Activated CD4-positive, alpha-beta T cell treated with anti-CD3 and anti-CD28 coated beads, Interleukin-2, amount 50 U/mL, for 24 hours (primary cell): ENCODE results near the gene TIMM17A.
A peak's percentile ranks its signal among the peaks of the same experiment; 100 is the strongest.
"Not testable (repeated sequence)": the region's sequence is repeated elsewhere in the genome, so short reads cannot be mapped to it uniquely, and the experiment has no call there.

Source experiments
- DNase-seq, 2 donors: peaks; one replicate each; pipeline ENCODE4 v3.0.0-alpha.2; 2020; ENCODE audit warnings: low read depth in 1 of 2, low spot score in 1 of 2

Gene TIMM17A

DNA sequence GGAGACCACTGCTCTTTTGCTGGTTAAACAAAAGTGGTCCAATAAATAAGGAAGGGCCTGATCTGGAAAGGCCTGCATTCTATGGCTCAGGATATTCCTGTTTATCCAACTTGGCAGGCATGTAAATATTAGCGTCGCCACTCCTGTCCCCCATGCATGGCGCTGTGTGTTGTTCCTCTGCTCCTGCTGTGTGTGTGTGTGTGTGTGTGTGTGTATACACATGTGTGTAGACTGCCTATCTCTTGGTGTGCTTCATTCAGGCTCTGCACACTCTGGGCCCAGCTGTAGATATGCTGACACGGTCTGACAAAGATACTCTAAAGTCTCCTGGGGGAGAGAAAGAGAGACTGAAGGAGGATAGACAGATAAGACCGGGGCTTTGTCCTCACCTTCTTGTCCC lies 15.7 kb upstream of the TIMM17A start:
- DNase-seq = no peak

- DNase-seq = not testable (repeated sequence)
These were observed 15.0 kb upstream of the TIMM17A start for GRCh38 chr1:201940316-201940715.

- no peak for DNase-seq
These were observed 13.7 kb upstream of the TIMM17A start for GRCh38 chr1:201941420-201942128.

- no peak for DNase-seq
These were observed 13.2 kb upstream of the TIMM17A start for GRCh38 chr1:201942129-201942495.

- DNase-seq = no peak
These were observed 11.3 kb upstream of the TIMM17A start for GRCh38 chr1:201944002-201944401.

- no peak for DNase-seq
These were observed 10.7 kb upstream of the TIMM17A start for GRCh38 chr1:201944639-201945038.

GRCh38 chr1:201945157-201945556 lies 10.1 kb upstream of the TIMM17A start:
- no peak for DNase-seq

DNA sequence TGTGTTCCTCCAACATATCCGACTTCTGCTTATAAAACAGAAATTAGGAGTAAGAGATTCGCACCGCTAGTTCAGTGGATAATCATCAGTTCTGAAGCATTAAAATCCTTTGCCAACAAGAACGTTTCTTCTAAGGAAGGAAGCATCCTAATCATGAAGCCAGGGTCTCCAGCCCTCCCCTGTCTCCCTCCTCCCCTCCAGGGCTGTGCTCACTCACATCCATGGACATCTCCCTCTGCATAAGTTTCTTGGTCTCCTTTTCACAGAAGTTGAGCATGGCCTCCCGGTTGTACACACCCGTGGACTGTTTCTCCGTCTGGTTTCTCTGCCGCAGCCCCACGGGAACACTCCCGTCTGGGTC lies 9.5 kb upstream of the TIMM17A start:
- no peak for DNase-seq

DNA sequence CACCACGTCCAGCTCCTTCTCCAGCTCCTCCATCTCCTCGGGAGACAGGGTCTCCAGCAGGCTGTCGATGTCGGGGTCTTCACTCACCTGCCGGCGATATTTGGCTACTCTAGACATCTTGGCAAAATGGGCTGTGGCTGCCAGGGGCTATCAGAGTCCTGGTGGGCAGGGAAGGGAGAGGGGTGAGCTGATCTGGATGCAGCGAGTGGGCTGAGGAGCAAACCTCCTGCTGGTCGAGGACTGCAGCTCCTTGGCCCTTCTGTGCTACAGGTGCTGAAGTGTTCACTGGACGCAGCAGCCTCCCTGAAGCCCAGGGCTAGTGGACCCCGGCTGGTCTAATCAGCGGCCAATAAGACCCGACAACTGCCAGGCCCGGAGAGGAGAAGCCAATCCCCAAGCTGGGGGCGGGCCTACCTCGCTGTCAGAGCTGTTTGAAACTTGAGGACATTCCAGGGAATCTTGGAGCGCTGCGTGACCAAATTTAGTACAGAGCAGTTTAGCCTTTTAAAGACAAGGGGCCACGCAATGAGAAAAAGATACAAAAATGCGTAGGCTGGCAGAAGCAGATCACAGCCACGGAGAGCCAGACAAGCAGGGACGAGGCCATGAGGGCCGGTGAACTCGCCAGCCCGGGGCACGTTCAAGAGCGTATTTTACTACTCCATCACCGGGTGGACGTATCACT lies 8.9 kb upstream of the TIMM17A start, which contains the start of gene LMOD1:
LMOD1 (minus strand) TSS at position 325 of the 685 bp plus-strand sequence; CDS start at position 117, 208 bp downstream.
- DNase-seq = no peak

DNA sequence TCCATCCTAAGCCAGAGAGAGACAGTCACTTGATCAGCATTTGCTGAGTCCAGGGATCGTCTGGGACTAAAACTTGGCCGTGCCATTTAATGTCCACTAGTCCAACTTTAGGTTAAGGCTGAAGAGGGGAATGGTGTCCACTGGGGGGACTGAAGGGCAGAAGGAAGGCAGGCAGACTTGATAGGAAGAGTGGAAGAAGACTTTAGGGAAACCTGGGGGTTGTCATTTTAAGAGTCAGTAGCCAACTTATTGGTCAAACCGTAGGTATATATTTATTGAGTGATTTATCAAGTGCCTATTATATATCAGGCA lies 7.7 kb upstream of the TIMM17A start:
- DNase-seq = no peak

- DNase-seq = no peak
These were observed 5.8 kb upstream of the TIMM17A start for GRCh38 chr1:201949491-201949890.

DNA sequence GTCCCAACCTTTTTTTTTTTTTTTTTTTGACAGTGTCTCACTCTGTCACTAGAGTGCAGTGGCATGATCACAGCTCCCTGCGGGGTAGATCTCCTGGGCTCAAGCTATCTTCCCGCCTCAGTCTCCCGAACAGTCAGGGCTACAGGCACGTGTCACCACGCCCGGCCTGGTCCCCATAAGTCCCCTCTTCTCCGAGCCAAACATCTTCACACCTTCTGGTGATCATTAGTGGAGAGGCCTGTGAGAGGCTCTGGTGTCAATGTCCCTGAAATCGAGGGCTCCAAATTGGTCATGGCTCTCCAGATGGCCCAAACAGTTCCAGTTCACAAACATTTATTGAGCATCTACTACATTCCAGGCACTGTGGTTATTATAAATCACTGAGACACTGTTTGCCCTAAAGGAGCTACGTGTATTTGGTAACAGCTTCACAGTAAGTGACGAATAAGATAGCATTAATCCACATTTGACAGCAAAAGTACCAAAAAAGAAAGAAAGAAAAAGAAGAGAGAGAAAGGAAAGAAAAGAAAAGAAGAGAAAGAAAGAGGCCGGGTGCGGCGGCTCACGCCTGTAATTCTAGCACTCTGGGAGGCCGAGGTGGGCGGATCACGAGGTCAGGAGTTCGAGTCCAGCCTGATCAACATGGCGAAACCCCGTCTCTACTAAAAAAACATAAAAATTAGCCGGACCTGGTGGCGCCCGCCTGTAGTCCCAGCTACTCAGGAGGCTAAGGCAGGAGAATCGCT lies 867 bp upstream of the TIMM17A start:
- DNase-seq = no peak

DNA sequence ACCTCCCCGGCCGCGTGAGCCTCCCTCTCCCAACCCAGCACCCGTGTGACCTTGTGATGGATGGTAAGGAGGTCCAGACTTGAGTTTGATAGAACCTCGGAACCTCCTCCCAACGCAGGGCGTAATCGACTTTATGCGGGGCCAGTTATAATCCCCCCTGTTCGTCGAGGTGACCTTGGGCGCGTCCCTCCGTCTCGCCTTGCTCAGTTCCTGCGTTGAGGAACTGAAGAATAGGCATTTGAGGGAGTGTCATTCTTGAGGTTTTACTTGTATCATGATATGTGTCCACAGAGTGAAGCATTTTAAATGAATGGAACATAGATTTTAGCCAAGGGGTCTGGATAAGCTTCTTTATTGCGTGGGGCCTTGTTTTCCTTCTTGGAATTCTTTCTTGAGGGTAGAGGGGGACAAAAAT lies 433 bp downstream of the TIMM17A start:
- DNase-seq = no peak

GRCh38 chr1:201958348-201958747 lies 3.0 kb downstream of the TIMM17A start:
- no peak for DNase-seq

- not testable (repeated sequence) for DNase-seq
These were observed 7.1 kb downstream of the TIMM17A start for GRCh38 chr1:201962382-201962781.

DNA sequence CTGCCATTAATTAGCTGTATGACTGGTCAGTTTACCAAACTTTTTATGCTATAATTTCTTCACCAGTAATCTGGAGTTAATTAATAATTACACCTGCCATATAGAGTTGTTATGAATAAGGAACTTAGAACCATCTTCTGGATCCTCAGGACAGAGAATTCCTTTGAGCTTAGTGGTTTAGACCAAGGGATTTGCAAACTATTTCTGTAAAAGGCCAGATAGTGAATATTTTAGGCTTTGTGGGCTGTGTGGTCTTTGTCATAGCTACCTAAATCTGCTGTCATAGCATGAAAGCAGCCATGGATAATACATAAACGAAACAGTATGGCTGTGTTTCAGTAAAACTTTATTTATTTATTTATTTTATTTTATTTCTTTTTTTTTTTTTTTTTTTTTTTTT lies 9.0 kb downstream of the TIMM17A start:
- DNase-seq = no peak

DNA sequence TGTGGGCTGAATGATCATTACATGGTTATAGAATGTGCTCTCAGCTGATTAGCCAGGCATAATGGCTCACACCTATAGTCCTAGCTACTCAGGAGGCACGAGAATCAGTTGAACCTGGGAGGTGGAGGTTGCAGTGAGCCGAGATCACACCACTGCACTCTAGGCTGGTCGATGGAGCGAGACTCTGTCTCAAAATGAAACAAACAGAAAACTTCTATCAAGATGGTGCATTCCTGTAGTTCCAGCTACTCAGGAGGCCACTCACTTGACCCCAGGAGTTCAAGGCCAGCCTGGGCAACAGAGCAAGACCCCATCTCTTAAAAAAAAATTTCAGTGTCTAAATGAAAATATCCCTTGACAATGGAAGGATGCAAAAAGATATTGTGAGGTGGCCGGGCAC lies 10.9 kb downstream of the TIMM17A start:
- no peak for DNase-seq

DNA sequence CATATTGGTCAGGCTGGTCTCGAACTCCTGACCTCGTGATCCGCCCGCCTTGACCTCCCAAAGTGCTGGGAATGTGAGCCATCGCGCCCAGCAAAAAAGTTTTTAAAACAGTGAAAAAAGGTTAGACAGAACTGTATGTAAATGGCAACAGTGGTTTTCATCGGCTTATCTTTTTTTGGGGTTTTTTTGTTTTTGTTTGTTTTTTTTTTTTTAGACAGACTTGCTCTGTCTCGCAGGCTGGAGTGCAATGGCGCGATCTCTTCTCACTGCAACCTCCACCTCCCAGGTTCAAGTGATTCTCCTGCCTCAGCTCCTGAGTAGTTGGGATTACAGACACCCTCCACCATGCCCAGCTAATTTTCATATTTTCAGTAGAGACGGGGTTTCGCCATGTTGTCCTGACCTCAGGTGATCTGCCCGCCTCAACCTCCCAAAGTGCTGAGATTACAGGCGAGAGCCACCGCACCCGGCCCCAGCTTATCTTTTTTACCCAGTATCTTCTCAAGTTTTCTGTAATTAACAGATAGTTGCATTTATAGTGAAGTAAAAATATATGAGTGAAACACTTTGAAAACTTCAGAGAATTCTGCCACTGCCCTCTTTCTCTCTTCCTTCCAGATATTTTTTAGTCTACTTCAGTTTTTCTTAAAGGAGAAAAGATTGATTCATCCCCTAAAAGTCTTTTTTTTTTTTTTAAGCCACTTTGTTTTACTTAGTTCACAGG lies 13.1 kb downstream of the TIMM17A start:
- no peak for DNase-seq

GRCh38 chr1:201970334-201971159 lies 15.2 kb downstream of the TIMM17A start:
- DNase-seq = no peak

DNA sequence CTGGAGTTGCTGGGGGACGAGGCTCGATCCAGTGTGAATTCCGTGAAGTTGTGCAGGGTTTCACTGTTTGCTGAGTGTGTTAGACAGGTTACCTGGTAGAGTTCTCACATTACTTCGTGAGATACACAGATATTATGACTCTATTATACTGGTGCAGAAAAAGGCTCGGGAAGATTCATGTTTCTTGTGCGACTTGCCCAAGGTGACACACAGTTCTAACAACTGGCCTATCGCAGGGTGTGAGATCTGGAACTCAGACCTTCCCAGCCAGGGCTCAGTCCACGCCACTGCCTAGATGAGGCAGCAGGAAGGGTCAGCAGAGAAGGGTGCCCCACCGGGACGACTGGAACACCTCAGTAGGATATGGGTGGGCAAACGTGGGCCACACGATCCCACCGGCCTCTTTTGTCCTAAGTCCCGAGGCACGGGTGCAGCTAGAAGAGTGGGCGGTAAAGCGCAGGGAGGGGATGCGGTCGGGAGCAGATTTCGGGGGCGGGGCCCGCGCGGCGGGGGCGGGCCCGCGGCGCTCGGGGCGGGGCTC lies 26.8 kb downstream of the TIMM17A start:
- DNase-seq = peak in 1 of 2 donors; percentile 51
